Lower lobe of right lung (tissue), 2 donors: ENCODE results near the gene C13orf46. TPM values are rescaled to one million over a fixed set of nuclear protein-coding genes. Genes with fewer than 3 reads are reported as not detected.
A peak's percentile ranks its signal among the peaks of the same experiment; 100 is the strongest.

Source experiments
- ATAC-seq, 2 donors: fragments of 200-7000 bp; cut with Tn5 transposase; one replicate each; pipeline ENCODE4 v1.9.1; 2020 to 2022; ENCODE audit warnings: mild to moderate bottlenecking in 2 of 2, moderate library complexity in 2 of 2
- DNase-seq: peaks from one replicate; pipeline ENCODE4 v3.0.0-alpha.2; 2020
- H3K27ac ChIP-seq: fragments of 200-600 bp; one replicate; pipeline ENCODE4 v1.8.0; 2022
- H3K27me3 ChIP-seq: fragments of 200-600 bp; one replicate; pipeline ENCODE4 v1.8.0; 2022; ENCODE audit warnings: low read depth
- H3K36me3 ChIP-seq: fragments of 200-600 bp; one replicate; pipeline ENCODE4 v1.8.0; 2022; ENCODE audit warnings: mild to moderate bottlenecking
- H3K4me1 ChIP-seq: fragments of 200-600 bp; one replicate; pipeline ENCODE4 v1.8.0; 2022
- H3K4me3 ChIP-seq: fragments of 200-600 bp; one replicate; pipeline ENCODE4 v1.8.0; 2022; ENCODE audit warnings: mild to moderate bottlenecking
- H3K9me3 ChIP-seq: fragments of 200-600 bp; one replicate; pipeline ENCODE4 v1.8.0; 2022
- intact Hi-C: fragments of 100-400 bp; cut with DNase I; formaldehyde crosslinking; loops from one replicate; pipeline ENCODE4 v1.11.0; 2022
- total RNA-seq: library from RNA; stranded (reverse); fragmentation: NEBNext Ultra II Directional; extraction: Animal tissue kit (Norgen Biotek cat#: 25700); gene quantifications from one replicate; pipeline ENCODE4 v1.2.1, GENCODE V29; 2021
- TF ChIP-seq, protein P1 (sequence below): fragments of 200-600 bp; IDR thresholded peaks from one replicate; pipeline ENCODE4 v1.8.0; 2022; ENCODE audit warnings: antibody characterized with exemption, mild to moderate bottlenecking
- donor health status: DM: no; HTN: yes; CAD: no; lungs with severe emphysema.

The C13orf46 gene
- total RNA-seq, 1 donor from 2014 or later = 14.0 TPM

DNA sequence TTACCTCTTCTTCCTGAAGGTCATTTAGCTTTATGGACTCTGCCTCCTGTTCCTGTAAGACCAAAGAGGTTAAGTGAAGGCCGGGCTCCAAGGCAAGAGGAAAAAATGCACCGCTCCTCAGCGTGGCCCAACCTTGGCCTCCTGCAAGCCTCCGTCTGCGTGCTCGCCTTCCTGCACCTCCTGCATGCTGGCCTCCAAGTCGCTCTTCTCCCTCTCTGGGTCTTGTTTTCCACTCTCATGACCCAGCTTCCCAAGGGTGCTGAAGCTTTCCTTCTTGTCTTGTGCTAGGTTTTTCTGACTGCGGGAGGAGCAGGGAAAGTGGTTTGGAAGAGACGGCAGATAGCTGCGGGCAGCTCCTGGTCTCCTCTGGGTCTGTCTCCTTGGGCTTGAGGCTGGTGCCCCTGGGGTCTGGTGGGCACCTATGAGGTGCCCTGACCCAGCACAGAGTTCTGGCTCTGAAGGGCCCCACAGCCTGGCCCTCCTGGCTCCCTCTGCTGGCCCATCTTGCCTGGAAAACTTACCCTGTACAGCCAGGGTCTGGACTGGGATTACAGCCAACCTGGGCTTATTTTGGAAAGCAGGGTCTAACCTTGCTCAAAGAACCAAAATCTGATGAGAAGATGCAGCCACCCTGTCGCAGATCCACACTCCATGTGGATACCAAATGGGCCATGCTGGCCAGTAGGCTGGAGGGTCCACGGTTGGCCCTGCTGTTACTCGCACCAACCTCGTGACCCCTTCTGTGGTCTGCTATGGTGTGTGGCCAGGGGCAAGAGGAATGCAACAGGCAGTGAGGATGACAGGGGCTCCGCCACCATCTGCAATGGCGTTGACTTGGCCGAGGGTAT lies 5.2 kb downstream of the C13orf46 start:
- Histone ChIP-seq H3K27ac (no peak overlapping the region), H3K36me3 (no peaks in the 10 kb centered on the region), H3K4me3 (no peak overlapping the region), H3K4me1 (peaks cover 12% of the 10 kb centered on the region), H3K27me3 (no peaks in the 10 kb centered on the region), H3K9me3 (no peaks in the 10 kb centered on the region)
- intact Hi-C loops = no loop called here
- TF ChIP-seq, protein P1, sequence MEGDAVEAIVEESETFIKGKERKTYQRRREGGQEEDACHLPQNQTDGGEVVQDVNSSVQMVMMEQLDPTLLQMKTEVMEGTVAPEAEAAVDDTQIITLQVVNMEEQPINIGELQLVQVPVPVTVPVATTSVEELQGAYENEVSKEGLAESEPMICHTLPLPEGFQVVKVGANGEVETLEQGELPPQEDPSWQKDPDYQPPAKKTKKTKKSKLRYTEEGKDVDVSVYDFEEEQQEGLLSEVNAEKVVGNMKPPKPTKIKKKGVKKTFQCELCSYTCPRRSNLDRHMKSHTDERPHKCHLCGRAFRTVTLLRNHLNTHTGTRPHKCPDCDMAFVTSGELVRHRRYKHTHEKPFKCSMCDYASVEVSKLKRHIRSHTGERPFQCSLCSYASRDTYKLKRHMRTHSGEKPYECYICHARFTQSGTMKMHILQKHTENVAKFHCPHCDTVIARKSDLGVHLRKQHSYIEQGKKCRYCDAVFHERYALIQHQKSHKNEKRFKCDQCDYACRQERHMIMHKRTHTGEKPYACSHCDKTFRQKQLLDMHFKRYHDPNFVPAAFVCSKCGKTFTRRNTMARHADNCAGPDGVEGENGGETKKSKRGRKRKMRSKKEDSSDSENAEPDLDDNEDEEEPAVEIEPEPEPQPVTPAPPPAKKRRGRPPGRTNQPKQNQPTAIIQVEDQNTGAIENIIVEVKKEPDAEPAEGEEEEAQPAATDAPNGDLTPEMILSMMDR = no peak
- ATAC-seq (no peak), DNase-seq (peak; percentile 20)

DNA sequence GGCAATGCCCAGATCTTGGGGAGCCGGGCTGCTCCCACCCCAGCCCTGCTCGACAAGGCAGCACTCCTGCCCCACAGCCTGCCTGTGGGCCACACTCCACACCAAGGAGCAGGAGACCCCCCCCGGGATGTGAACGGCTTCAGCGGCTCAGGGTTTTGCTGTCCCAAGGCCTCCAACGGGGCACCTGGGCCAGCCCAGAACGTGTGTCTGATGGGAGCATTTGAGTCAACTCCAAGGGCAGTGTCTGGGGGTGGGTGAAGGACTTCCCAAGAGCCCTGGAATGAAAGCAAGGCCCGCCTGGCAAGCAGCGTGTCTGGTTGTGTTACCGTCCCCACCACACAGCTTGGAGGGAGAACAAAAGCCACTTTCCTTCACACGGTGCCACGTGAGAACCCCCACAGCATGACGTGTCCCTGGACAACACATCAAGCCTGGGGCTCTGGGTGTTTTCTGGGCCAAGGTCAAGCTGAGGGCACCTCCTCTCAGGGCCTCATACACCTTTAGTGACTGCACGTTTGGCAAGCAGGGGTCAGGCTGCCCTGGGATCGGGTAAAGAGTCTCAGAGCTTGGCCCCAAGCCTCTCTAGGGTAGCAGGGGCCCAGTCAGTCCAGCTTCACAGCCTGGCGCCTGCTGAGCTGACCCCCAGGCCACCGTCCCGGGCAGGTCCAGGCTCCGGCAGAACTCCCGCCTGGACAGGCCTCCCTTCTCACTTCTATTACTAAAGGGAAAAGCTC lies 6.0 kb downstream of the C13orf46 start:
- Histone ChIP-seq H3K4me3 (no peak overlapping the region), H3K27ac (no peak overlapping the region), H3K9me3 (no peaks in the 10 kb centered on the region), H3K4me1 (peaks cover 12% of the 10 kb centered on the region), H3K27me3 (no peaks in the 10 kb centered on the region), H3K36me3 (no peaks in the 10 kb centered on the region)
- ATAC-seq (no peak), DNase-seq (peak; percentile 26)
- intact Hi-C loops = no loop called here
- TF ChIP-seq, protein P1 = no peak

DNA sequence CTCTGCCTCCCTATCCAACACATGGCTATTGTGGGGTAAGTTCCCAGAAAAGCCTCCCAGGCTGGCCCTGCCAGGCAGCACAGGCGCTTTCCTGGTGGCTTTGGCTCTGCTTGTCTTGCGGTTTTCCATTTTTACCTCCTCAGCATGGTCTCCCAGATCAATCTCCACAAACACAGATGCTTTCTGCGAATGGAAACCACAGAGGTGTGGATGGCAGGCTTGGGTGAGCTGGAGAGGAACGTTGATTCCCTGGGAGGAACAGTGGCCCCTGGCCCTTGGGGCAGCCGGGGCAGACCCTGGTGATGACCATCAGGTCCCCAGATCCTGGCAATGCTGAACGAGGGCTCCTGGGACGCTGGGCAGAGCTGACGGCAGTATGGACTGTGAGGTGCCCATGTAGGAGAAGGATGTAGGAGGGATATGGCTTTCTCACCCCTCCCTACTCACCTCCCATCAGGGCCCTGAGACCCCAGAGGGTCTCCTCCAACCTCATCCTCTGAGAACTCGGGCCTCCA lies 6.6 kb downstream of the C13orf46 start:
- no peaks in the 10 kb centered on the region for H3K9me3 ChIP-seq
- H3K27ac ChIP-seq = no peak overlapping the region
- TF ChIP-seq, protein P1 = no peak
- ATAC-seq = no peak
- no peak overlapping the region for H3K4me3 ChIP-seq
- H3K27me3 ChIP-seq = no peaks in the 10 kb centered on the region
- peak; percentile 14 for DNase-seq
- peaks cover 12% of the 10 kb centered on the region for H3K4me1 ChIP-seq
- H3K36me3 ChIP-seq = no peaks in the 10 kb centered on the region
- intact Hi-C loops = no loop called here

DNA sequence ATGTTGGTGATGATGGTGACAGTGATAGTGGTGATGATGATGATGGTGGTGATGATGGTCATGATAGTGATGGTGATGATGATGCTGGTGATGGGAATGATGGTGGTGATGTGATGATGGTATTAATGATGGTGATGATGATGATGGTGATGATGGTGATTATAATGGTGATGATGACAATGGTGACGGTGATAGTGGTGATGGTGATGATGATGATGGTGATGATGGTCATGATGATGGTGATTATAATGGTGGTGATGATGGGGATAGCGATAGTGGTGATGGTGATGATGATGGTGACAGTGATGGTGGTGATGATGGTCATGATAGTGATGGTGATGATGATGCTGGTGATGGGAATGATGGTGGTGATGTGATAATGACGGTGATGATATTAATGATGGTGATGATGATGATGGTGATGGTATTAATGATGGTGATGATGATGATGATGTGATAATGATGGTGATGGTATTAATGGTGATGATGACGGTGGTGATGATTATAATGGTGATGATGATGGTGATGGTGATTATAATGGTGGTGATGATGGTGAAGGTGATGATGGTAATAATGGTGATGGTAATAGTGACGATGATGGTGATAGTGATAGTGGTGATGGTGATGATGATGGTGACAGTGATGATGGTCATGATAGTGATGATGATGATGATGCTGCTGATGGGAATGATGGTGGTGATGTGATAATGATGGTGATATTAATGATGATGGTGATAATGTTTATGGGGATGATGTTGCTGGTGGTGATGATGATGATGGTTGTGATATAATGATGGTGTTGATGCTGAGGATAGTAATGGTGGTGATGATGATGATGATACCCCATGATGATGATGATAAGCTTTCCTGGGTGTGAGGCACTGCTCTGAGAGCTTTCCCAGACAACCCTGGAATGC lies 7.7 kb downstream of the C13orf46 start:
- intact Hi-C loops = no loop called here
- no peaks in the 10 kb centered on the region for H3K9me3 ChIP-seq
- H3K27me3 ChIP-seq = no peaks in the 10 kb centered on the region
- H3K36me3 ChIP-seq = no peaks in the 10 kb centered on the region
- DNase-seq (no peak), ATAC-seq (no peak)
- H3K4me1 ChIP-seq = peaks cover 3% of the 10 kb centered on the region
- TF ChIP-seq, protein P1 = no peak
- H3K27ac ChIP-seq = no peak overlapping the region
- no peak overlapping the region for H3K4me3 ChIP-seq

DNA sequence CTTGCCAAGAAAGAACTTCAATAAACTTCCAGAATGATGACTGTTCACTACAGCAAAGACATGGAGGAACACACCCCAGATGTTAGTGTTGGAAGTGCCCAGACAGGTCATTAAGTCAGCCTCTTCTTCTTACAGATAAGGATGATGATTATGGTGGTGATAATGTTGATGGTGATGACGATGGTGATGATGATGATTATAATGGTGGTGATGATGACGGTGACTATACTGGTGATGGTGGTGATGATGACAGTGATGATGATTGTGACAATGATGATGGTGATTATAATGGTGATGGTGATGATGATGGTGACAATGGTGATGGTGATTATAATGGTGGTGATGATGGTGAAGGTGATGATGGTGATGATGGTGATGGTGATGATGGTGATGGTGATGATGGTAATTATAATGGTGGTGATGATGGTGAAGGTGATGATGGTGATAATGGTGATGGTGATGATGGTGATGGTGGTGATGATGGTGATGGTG lies 8.4 kb downstream of the C13orf46 start:
- TF ChIP-seq, protein P1 = no peak
- H3K4me3 ChIP-seq = no peak overlapping the region
- DNase-seq = no peak
- intact Hi-C loops = no loop called here
- H3K27ac ChIP-seq = no peak overlapping the region
- H3K36me3 ChIP-seq = no peaks in the 10 kb centered on the region
- H3K9me3 ChIP-seq = no peaks in the 10 kb centered on the region
- no peak for ATAC-seq
- H3K27me3 ChIP-seq = no peaks in the 10 kb centered on the region
- H3K4me1 ChIP-seq = no peaks in the 10 kb centered on the region
